GM19328 (cell line): ENCODE results near the gene ITPR2.
"Not testable (repeated sequence)": the region's sequence is repeated elsewhere in the genome, so short reads cannot be mapped to it uniquely, and the experiment has no call there.

Experiments
- ATAC-seq: cut with Tn5 transposase; IDR thresholded peaks from one replicate; pipeline ENCODE4 v1.9.1; 2021; ENCODE audit warnings: mild to moderate bottlenecking, moderate library complexity; ENCODE audit not compliant: unreplicated experiment

ITPR2 gene

GRCh38 chr12:26331136-26331535 is 501.9 kb downstream of the ITPR2 start:
- ATAC-seq, result no peak

DNA sequence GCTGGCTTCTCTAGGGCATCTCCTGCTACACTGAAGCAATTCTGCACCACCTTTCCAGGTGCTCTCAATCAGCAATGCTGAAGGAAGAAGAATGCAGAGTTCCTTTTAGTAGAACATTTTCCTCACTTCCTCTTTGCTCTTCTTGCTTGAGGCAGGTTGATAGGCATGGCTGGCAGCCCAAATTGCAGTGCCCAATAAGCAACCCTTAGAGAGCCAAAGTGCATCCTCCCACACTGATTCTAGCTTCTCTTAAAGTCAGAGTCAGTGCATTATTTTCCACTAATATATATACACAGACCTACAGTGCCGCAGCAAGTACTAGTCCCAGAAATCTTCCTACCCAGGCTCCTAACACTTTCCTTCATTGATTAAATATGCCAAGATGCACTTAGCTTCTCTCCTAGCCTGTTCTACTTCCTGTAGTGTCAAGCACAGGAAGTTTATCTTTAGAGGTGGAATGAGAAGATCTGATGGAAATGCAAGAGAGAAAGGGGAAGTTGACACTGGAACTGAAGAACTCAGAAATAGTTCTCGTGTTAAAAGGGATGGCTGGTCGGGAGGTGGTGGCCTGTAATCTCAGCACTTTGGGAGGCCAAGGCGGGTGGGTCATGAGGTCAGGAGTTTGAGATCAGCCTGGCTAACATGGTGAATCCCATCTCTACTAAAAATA is 504.9 kb downstream of the ITPR2 start:
- peak; percentile 41 for ATAC-seq

DNA sequence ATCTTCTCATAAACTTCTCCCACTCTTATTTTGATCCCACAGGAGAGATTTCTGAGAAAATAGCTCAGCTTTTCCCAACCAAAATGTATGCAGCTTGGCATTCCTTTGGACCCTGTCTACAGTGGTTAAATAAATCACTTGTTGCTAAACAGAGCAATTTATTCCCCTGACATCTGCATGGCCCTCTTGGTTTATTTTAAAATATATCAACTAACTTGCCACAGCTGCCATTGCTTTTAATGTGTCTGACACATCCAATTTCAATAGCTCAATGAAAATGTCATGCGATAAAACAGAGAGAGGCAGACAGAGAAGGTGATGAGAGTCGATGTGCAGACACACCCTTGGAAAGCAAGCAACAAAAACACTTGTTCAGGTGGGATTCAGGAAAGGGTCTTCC is 509.3 kb downstream of the ITPR2 start:
- no peak for ATAC-seq

DNA sequence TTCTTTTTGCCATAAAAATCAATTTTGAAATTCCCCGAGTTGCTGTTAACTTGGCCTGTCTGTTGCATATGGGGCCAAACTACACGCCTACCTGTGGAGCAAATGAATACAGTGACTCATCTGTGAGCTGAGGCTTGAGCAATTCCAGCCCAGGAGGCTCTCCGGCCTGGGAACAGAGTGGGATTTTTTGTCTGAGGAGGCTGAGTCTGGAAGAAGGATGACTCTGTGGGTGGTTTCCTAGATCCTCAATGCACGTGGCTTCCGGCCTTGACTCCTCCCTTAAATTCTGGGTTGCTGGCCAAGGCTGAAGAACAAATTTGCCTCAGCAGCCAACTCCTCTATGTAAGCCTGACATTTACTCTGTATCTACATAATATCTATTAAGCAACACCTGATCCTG is 513.5 kb downstream of the ITPR2 start:
- no peak for ATAC-seq

GRCh38 chr12:26318661-26319068 is 514.3 kb downstream of the ITPR2 start:
- peak; percentile 92 for ATAC-seq

- ATAC-seq, result peak; percentile 32
These were observed 514.9 kb downstream of the ITPR2 start for GRCh38 chr12:26317942-26318575.

- not testable (repeated sequence) for ATAC-seq
These were observed 518.9 kb downstream of the ITPR2 start for GRCh38 chr12:26314103-26314502.

GRCh38 chr12:26310489-26310888 is 522.5 kb downstream of the ITPR2 start:
- ATAC-seq, result not testable (repeated sequence)

GRCh38 chr12:26309634-26310033 is 523.4 kb downstream of the ITPR2 start:
- ATAC-seq, result no peak

- ATAC-seq, result no peak
These were observed 528.7 kb downstream of the ITPR2 start for GRCh38 chr12:26304273-26304672.

DNA sequence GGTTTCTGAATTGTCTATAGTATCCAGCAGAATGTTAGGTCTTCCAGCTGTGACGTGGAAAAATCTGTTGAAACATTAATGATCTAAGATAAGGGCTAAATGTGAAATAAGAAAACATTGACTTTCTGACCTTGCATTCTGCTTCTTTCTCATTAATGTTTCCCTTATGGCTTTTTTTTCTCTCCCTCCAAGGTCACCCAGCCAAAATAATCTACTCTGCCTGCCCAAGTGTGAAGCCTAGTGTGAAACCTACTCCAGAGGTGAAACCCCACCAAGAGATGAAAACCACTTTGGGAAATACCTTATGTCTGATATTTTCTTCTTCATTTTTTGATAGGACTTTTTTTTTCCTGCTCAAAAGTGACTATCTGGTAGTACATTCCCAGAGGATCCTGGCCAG is 529.6 kb downstream of the ITPR2 start:
- no peak for ATAC-seq

- no peak for ATAC-seq
These were observed 530.2 kb downstream of the ITPR2 start for GRCh38 chr12:26302776-26303175.

GRCh38 chr12:26299751-26300150 is 533.2 kb downstream of the ITPR2 start:
- ATAC-seq, result no peak

- ATAC-seq, result peak; percentile 98
These were observed 534.0 kb downstream of the ITPR2 start for GRCh38 chr12:26298785-26299621.

DNA sequence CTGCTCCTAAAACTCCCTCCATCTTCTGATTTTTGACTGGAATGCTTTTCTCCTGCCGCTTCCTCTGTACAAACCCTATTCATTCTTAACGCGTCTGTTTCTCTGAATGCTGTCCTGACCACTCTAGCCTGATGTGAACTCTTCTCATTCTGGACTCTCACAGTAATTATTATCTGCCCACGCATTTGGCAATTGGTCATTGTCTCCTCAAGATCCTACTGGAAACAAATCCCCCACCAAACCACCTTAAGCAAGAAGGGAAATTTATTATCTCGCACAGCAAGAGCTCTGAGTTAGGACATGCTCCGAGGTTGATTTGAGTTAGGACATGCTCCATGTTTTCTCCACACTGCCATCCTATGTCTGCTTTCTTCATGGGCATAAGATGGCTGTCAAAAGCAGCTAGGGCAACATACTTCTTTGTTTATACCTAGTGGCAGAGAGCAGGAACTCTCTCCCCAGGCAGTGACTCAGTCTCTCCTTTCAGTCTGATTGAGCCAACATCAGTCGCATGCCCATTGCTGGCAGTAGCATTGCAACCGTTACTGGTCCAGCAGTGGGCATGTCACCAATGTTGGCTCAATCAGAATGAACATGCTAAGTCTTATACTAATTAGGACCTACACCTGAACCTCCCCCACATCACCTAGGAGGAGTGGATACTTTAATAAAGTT is 535.5 kb downstream of the ITPR2 start:
- ATAC-seq, result no peak

GRCh38 chr12:26295001-26295400 is 538.0 kb downstream of the ITPR2 start:
- ATAC-seq, result no peak

DNA sequence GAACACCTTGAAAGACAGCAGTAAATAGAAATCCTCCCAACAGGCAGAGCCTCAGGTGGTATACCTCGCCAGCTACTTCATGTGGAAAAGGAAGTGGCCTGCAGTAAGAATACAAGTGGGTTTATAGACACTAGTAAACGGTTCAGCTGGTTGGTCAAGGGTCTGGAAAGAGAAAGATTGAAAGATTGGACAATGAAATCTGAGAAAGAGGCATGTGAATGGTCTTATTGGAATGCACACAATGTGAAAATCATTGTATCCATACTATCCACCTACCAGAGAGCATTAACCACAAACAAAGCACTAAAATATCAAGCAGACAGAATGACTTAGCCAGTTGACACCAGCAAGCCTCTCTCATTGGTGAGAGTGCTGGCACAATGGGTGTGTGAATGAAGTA is 539.4 kb downstream of the ITPR2 start:
- no peak for ATAC-seq

GRCh38 chr12:26292596-26292995 is 540.4 kb downstream of the ITPR2 start:
- ATAC-seq, result no peak

- no peak for ATAC-seq
These were observed 542.4 kb downstream of the ITPR2 start for GRCh38 chr12:26290565-26290964.

DNA sequence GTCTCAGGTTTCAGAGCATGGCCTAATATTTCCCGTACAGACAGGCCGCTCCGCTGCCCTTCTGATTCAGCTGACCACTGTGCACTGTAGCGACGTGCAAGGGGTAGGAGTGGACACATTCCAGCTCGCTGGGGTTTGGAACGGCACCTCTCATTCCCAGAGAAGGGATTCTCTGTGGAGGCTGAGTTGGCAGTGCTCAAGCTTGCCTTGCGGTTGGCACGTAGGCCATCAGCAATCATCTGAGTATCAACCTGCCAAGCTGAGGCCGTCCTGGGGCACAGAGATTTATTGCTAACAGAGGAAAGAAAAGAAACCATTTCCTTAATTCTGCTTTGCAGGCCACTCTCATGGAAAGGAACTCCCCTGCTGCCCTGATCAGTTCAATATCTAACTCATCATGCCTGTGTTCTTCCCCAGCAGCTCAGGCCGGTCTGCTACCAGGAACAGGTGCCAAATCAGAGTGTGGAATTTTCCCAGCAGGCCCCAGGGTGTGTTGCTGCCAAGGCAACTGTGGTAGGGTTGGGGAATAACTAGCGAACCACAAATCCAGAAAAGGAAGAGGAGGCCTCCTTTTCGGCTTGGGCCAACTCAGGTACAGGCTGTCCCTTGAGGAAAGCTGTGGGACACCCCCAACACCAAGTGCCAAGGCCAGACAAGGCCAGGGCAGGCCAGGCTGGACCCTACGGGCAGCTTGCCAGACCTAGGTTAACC is 545.2 kb downstream of the ITPR2 start:
- no peak for ATAC-seq
